SH-SY5Y (cell line): ENCODE measurements around the gene CWC22.

Experiments used
- GATA2 ChIP-seq: IDR thresholded peaks from 2 replicates; pipeline ENCODE4 v1.6.1; 2011; ENCODE audit warnings: mild to moderate bottlenecking, low read depth, low read length
- GATA3 ChIP-seq: IDR thresholded peaks from 2 replicates; pipeline ENCODE4 v1.6.1; 2011; ENCODE audit warnings: low read depth, mild to moderate bottlenecking, low read length, moderate library complexity

DNA sequence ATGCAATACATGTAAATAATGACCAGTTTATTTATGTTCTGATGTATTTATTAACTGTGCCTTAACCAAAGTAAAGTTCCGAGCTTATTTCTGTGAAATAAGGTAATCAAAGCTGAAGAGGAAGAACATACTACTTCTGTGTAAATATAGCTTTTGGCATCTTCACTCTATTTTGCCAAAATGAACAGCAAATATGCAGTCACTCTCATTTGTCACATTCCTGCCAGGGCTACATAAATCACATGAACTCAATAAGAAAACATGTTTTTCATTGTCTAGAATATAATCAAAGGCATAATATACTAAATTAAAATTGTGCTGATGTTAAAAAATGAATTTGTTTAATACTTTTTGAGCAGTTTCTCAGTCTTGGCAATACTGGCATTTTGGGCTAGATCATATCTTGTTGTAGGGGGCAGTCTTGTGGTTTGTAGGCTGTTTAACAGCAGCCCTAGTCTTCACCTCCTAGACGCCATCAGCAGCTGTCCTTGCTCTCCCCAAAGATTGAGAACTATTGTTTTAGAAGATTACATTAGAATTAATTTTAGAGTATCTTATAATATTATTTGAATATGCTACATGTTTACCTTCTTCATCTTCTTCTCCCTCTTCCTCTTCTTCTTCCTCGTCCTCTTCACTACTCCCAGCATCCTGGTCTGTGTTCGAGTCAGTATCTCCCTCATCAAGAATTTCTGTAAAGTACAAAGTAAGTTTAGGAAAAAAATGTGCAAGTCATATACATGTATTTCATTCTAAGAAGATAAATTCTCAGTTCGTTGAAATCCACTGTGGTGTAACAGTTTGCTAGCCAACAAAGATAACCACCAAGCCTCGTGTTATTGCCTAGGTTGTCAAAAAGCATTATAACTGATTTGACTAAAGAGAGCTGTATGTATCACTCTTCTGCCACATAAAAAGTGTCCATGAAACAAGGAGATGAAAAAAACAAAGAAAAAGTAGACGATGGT, 41.5 kb downstream of the CWC22 start:
- TF ChIP-seq GATA3: no peak
- no peak for TF ChIP-seq GATA2
